IMR-90 (cell line): ENCODE data around the gene PCYT2. TPM values are rescaled to one million over a fixed set of nuclear protein-coding genes. Genes with fewer than 3 reads are reported as not detected.

Experiments used
- ATAC-seq: fragments of 200-7000 bp; cut with Tn5 transposase; 2 replicates; pipeline ENCODE4 v1.9.1; 2020; ENCODE audit warnings: low read depth, mild to moderate bottlenecking, moderate library complexity
- BruUV-seq: library from RNA; stranded (reverse); fragments of 400-500 nt; replicated peaks from 2 replicates; lab custom pipeline; 2021; lab: Mats Ljungman, UMichigan
- CTCF ChIA-PET: fragments of 300-600 bp; formaldehyde crosslinking; extraction: SDS; loops from one replicate; lab custom pipeline; 2021; ENCODE audit warnings: antibody characterized with exemption; lab: Yijun Ruan, JAX
- POLR2A ChIA-PET: fragments of 300-600 bp; sonication (Branson Sonifier 250); formaldehyde crosslinking; loops from one replicate; lab custom pipeline; 2022; ENCODE audit warnings: antibody characterized with exemption; ENCODE audit not compliant: unreplicated experiment; lab: Charles Lee
- DNase-seq: peaks from one replicate; pipeline ENCODE4 v3.0.0; 2013
- H2AFZ ChIP-seq: replicated peaks from 2 replicates; pipeline ENCODE3; 2013; ENCODE audit warnings: low read length, mild to moderate bottlenecking; ENCODE audit not compliant: poor library complexity
- H2AK5ac ChIP-seq: 2 replicates; pipeline ENCODE4 v1.6.1; 2013; ENCODE audit warnings: low read depth, low read length, inconsistent platforms
- H2AK9ac ChIP-seq: replicated peaks from 2 replicates; pipeline ENCODE3; 2013; ENCODE audit warnings: mild to moderate bottlenecking, low read depth, low read length, moderate library complexity; ENCODE audit not compliant: poor library complexity
- H2BK120ac ChIP-seq: 2 replicates; pipeline ENCODE4 v1.6.1; 2013; ENCODE audit warnings: low read depth, low read length, inconsistent platforms
- H2BK15ac ChIP-seq: 3 replicates; pipeline ENCODE4 v1.6.1; 2013; ENCODE audit warnings: low read depth, low read length, inconsistent platforms
- H2BK20ac ChIP-seq: 2 replicates; pipeline ENCODE4 v1.6.1; 2013; ENCODE audit warnings: low read depth, mild to moderate bottlenecking, inconsistent platforms, low read length, moderate library complexity
- H2BK5ac ChIP-seq: 2 replicates; pipeline ENCODE4 v1.6.1; 2013; ENCODE audit warnings: mild to moderate bottlenecking, low read depth, low read length, inconsistent platforms; ENCODE audit not compliant: poor library complexity, severe bottlenecking
- H3K14ac ChIP-seq: replicated peaks from 2 replicates; pipeline ENCODE4 v1.6.1; 2013; ENCODE audit warnings: low read depth, low read length, inconsistent platforms
- H3K18ac ChIP-seq: 2 replicates; pipeline ENCODE4 v1.6.1; 2013; ENCODE audit warnings: low read depth, low read length, control low read depth
- H3K23ac ChIP-seq: 2 replicates; pipeline ENCODE4 v1.6.1; 2013; ENCODE audit warnings: low read depth, low read length, inconsistent platforms
- H3K27ac ChIP-seq: 2 replicates; pipeline ENCODE4 v1.5.1; 2013; ENCODE audit warnings: mild to moderate bottlenecking, control low read depth, low read length; ENCODE audit not compliant: insufficient read depth
- H3K27me3 ChIP-seq: 2 replicates; pipeline ENCODE4 v1.6.1; 2013; ENCODE audit warnings: low read length; ENCODE audit not compliant: control insufficient read depth, insufficient read depth
- H3K36me3 ChIP-seq: 2 replicates; pipeline ENCODE4 v1.6.1; 2013; ENCODE audit warnings: low read length, mixed read lengths; ENCODE audit not compliant: control insufficient read depth, insufficient read depth
- H3K4ac ChIP-seq: 2 replicates; pipeline ENCODE4 v1.6.1; 2013; ENCODE audit warnings: low read depth, low read length, inconsistent platforms
- H3K4me1 ChIP-seq: 2 replicates; pipeline ENCODE4 v1.6.1; 2013; ENCODE audit warnings: low read length, mixed read lengths; ENCODE audit not compliant: control insufficient read depth, insufficient read depth
- H3K4me2 ChIP-seq: 2 replicates; pipeline ENCODE4 v1.6.1; 2013; ENCODE audit warnings: low read depth, mild to moderate bottlenecking, control low read depth, low read length, moderate library complexity
- H3K4me3 ChIP-seq: 2 replicates; pipeline ENCODE4 v1.5.1; 2013; ENCODE audit warnings: low read depth, mild to moderate bottlenecking, control low read depth, low read length, moderate library complexity; ENCODE audit not compliant: insufficient read depth
- H3K56ac ChIP-seq: 2 replicates; pipeline ENCODE4 v1.6.1; 2013; ENCODE audit warnings: low read length, inconsistent platforms; ENCODE audit not compliant: insufficient read depth; ENCODE audit errors: extremely low read depth
- H3K79me1 ChIP-seq, 2 experiments: 2 replicates each; pipeline ENCODE4 v1.6.1; 2013; ENCODE audit warnings: low read length in 2 of 2, inconsistent platforms in 1 of 2, low read depth in 1 of 2
- H3K9ac ChIP-seq: 2 replicates; pipeline ENCODE4 v1.6.1; 2013; ENCODE audit warnings: low read depth, low read length, control low read depth
- H3K9me1 ChIP-seq: 2 replicates; pipeline ENCODE4 v1.6.1; 2013; ENCODE audit warnings: low read length, inconsistent platforms; ENCODE audit not compliant: insufficient read depth
- H3K9me3 ChIP-seq: 2 replicates; pipeline ENCODE4 v1.6.1; 2013; ENCODE audit warnings: low read length; ENCODE audit not compliant: control insufficient read depth, insufficient read depth
- H4K20me1 ChIP-seq: 2 replicates; pipeline ENCODE4 v1.6.1; 2013; ENCODE audit warnings: low read length, inconsistent platforms; ENCODE audit not compliant: insufficient read depth
- H4K5ac ChIP-seq: 2 replicates; pipeline ENCODE4 v1.6.1; 2013; ENCODE audit warnings: mild to moderate bottlenecking, low read depth, low read length, control low read depth
- H4K8ac ChIP-seq, 2 experiments: 2 replicates each; pipeline ENCODE4 v1.6.1; 2013; ENCODE audit warnings: low read depth in 2 of 2, low read length in 2 of 2, control low read depth in 1 of 2, inconsistent platforms in 1 of 2
- H4K91ac ChIP-seq: 2 replicates; pipeline ENCODE4 v1.6.1; 2013; ENCODE audit warnings: low read depth, low read length, inconsistent platforms; ENCODE audit not compliant: insufficient read depth
- CEBPB ChIP-seq: IDR thresholded peaks from 2 replicates; pipeline ENCODE4 v1.6.1; 2012; ENCODE audit warnings: low read depth, low read length, improper control_type of control experiment
- FOS ChIP-seq: fragments of 150-350 bp; IDR thresholded peaks from 2 replicates; pipeline ENCODE4 v1.6.1; 2016; ENCODE audit warnings: low read depth, low read length
- MAFK ChIP-seq: IDR thresholded peaks from 2 replicates; pipeline ENCODE4 v1.6.1; 2012; ENCODE audit warnings: low read depth, low read length, improper control_type of control experiment
- MAZ ChIP-seq: IDR thresholded peaks from 2 replicates; pipeline ENCODE4 v1.6.1; 2012; ENCODE audit warnings: low read depth, mild to moderate bottlenecking, low read length, improper control_type of control experiment, moderate library complexity, borderline replicate concordance
- MXI1 ChIP-seq: IDR thresholded peaks from 2 replicates; pipeline ENCODE4 v1.6.1; 2012; ENCODE audit warnings: low read depth, mild to moderate bottlenecking, low read length, moderate library complexity, borderline replicate concordance
- RAD21 ChIP-seq: IDR thresholded peaks from 2 replicates; pipeline ENCODE4 v1.6.1; 2012; ENCODE audit warnings: low read length, improper control_type of control experiment
- RFX5 ChIP-seq: IDR thresholded peaks from 2 replicates; pipeline ENCODE4 v1.8.0; 2012; ENCODE audit warnings: low read depth, mild to moderate bottlenecking, low read length, moderate library complexity
- WGBS, 2 experiments: methylation state at CpG; one replicate each; pipeline versions ENCODE4 v1.1.5 to v1.1.7; 2013; ENCODE audit warnings: missing lambda C conversion rate in 2 of 2; ENCODE audit not compliant: insufficient read length in 1 of 2; ENCODE audit errors: extremely low coverage in 2 of 2; 5-methylcytosine and 5-hydroxymethylcytosine counted together
- dilution Hi-C: fragments of 300-500 bp; cut with HindIII; formaldehyde crosslinking; loops from one replicate; pipeline ENCODE4 v1.14.3; 2018; ENCODE audit warnings: low sequenced_read_pairs; ENCODE audit not compliant: unreplicated experiment
- in situ Hi-C: fragments of 300-500 bp; cut with MboI; formaldehyde crosslinking; loops from 3 replicates; pipeline ENCODE4 v1.14.3; 2019; ENCODE audit warnings: low sequenced_read_pairs, inconsistent platforms, mixed read lengths
- intact Hi-C: fragments of 100-400 bp; cut with micrococcal nuclease; formaldehyde crosslinking; loops from 2 replicates; pipeline ENCODE4 v1.10.0; 2022
- polyA plus RNA-seq, 3 experiments: library from polyadenylated mRNA; depleted of rRNA; stranded (reverse); fragments of >200 nt; gene quantifications; 2 replicates each; pipeline ENCODE4 v1.2.3, GENCODE V29; 2012; ENCODE audit warnings: low replicate concordance in 1 of 3
- total RNA-seq: library from RNA; depleted of rRNA; stranded (reverse); fragments of >200 nt; gene quantifications from 2 replicates; pipeline ENCODE4 v1.2.3, GENCODE V29; 2012
- TF ChIP-seq, protein P1 (sequence below): fragments of 150-350 bp; IDR thresholded peaks from 2 replicates; pipeline ENCODE4 v1.6.1; 2017; ENCODE audit warnings: mild to moderate bottlenecking, antibody characterized with exemption, low read length, low read depth

The PCYT2 gene
- total and polyA plus RNA-seq, 2 of the 4 experiments (the other 2 are of a cell fraction): 37.3 to 38.5 TPM

DNA sequence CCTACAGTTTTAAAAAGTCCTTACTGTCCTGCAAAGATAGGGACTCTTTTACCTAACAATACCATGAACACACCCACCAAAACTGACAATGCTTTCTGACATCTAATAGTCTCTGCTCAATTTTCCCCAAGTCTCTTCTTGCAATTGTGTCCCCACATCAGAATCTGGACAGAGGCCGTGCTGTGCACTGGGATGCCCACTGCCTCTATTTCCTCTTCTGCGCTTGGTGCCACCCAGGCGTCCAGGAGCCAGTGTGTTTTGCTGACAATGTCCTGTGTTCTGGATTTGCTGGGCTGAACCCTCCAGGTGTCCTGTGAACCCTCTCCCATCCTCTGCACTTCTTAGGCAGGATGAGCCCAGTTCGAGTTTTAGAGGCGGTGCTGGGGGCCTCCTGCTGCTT is 33.6 kb downstream of the PCYT2 start:
- Histone ChIP-seq H3K56ac (no peak overlapping the region; the same call in 1 of the 2 replicates), H4K5ac (peak overlapping the region; percentile 15), H2AK5ac (peak overlapping the region; percentile 92), H4K20me1 (peaks cover 5% of the 10 kb centered on the region; the same call in 1 of the 2 replicates), H2AK9ac (peak overlapping the region; percentile 22), H3K4me3 (no peak overlapping the region), H4K91ac (peak overlapping the region; percentile 80), H3K36me3 (peaks cover 9% of the 10 kb centered on the region), H2AFZ (peak overlapping the region; percentile 53), H3K4me1 (peaks cover 13% of the 10 kb centered on the region), H3K9me1 (peaks cover 21% of the 10 kb centered on the region), H3K14ac (peak overlapping the region; percentile 25; the same call in 1 of the 2 replicates), H3K4me2 (no peak overlapping the region), H3K27me3 (no peaks in the 10 kb centered on the region), H4K8ac (peak overlapping the region in 1 of 2 experiments; percentile 8; a peak in 1 of 4 replicates), H2BK20ac (peak overlapping the region; percentile 89), H3K18ac (peak overlapping the region; percentile 16), H3K9ac (no peak overlapping the region), H3K23ac (peak overlapping the region; percentile 63), H2BK5ac (peak overlapping the region; percentile 76), H2BK15ac (peak overlapping the region; percentile 84; the same call in 2 of the 3 replicates), H3K4ac (peak overlapping the region; percentile 80), H3K27ac (peak overlapping the region; percentile 92; the same call in 1 of the 2 replicates), H3K79me1 (peaks cover 17 to 51% of the 10 kb centered on the region in 2 experiments), H3K9me3 (no peaks in the 10 kb centered on the region), H2BK120ac (peak overlapping the region; percentile 77)
- no peak for TF ChIP-seq MAZ
- no peak for TF ChIP-seq CEBPB
- TF ChIP-seq, protein P1, sequence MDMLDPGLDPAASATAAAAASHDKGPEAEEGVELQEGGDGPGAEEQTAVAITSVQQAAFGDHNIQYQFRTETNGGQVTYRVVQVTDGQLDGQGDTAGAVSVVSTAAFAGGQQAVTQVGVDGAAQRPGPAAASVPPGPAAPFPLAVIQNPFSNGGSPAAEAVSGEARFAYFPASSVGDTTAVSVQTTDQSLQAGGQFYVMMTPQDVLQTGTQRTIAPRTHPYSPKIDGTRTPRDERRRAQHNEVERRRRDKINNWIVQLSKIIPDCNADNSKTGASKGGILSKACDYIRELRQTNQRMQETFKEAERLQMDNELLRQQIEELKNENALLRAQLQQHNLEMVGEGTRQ: no peak
- TF ChIP-seq MAFK: no peak
- TF ChIP-seq FOS: no peak
- no peak for TF ChIP-seq RAD21
- no peak for TF ChIP-seq RFX5
- TF ChIP-seq MXI1: no peak
- in situ Hi-C loops: no loop called here
- no TSS peak for BruUV-seq
- dilution Hi-C loops: no loop called here
- DNase-seq (no peak), ATAC-seq (no peak)
- 80% methylated on average over 1 of the region's 5 CpGs; no CpG with 5 or more reads in 1 of the 2 experiments for WGBS, 2 experiments
- ChIA-PET CTCF (no interaction called here), POLR2A (no interaction called here)
- intact Hi-C loops: no loop called here
